Measurements from ENCODE around the gene TMX3. TPM values are rescaled to one million over a fixed set of nuclear protein-coding genes. Genes with fewer than 3 reads are reported as not detected.

The TMX3 gene, protein sequence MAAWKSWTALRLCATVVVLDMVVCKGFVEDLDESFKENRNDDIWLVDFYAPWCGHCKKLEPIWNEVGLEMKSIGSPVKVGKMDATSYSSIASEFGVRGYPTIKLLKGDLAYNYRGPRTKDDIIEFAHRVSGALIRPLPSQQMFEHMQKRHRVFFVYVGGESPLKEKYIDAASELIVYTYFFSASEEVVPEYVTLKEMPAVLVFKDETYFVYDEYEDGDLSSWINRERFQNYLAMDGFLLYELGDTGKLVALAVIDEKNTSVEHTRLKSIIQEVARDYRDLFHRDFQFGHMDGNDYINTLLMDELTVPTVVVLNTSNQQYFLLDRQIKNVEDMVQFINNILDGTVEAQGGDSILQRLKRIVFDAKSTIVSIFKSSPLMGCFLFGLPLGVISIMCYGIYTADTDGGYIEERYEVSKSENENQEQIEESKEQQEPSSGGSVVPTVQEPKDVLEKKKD
- 10 to 100 TPM; 19.5 to 41.9 (median 30.0) TPM for total RNA-seq
- 10 to 100 TPM; 14.8 to 25.3 TPM for polyA plus RNA-seq
- long read RNA-seq, donor 1, full-length matches to known transcripts, result 11 of 16 reads
- long read RNA-seq, donor 1, partial matches to known transcripts, result 0 of 16 reads
- long read RNA-seq, donor 1, other reads (novel, unspliced or antisense), result 5 of 16 reads
- long read RNA-seq, donor 2, full-length matches to known transcripts, result 5 of 5 reads
- long read RNA-seq, donor 2, partial matches to known transcripts, result 0 of 5 reads
- long read RNA-seq, donor 2, other reads (novel, unspliced or antisense), result 0 of 5 reads
- long read RNA-seq, donor 3, full-length matches to known transcripts, result 30 of 45 reads
- long read RNA-seq, donor 3, partial matches to known transcripts, result 0 of 45 reads
- long read RNA-seq, donor 3, other reads (novel, unspliced or antisense), result 15 of 45 reads

DNA sequence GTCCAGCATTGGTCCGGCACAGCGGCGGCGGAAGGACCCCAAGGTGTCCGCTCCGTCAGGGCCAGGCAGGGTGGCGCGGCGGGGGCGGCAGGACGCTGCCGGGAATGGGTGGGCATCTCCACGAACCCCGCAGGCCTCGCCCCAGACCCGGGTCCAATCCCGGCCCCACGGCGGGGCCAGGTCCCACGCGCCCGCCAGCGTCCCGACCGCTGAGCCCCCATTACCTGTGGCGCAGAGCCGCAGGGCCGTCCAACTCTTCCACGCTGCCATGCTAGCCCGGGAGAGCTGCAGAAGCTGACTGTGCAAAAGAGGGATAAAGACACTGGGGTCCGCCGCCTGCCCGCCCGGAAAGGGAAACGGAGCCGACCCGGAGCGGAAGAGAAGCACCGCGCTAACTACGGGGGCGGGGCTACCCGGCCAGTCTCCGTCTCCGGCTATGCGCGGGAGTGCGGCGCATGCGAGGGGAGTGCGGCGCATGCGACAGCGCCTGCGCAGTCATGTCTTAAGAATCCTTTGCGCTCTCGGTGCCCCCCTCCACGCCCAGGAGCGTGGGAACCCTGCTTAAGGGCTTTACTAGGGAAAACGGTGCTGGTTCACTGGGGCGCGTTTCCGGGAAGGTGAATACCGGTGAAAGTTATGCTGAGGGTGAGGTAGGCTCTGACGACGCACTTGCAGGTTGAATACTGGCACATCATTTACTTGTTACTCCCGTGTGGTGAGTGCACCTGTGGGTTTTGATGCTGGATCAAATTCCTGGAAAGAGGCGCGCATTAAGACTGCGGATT, at the start of gene TMX3:
TMX3 (minus strand) TSS at position 397 of the 785 bp plus-strand sequence; CDS start at position 270, 127 bp downstream.
- Histone ChIP-seq H3K4me3 (peak within 1 kb of the TSS; percentile 85), H3K27me3 (no peaks in the 10 kb centered on the region), H3K9me3 (no peaks in the 10 kb centered on the region), H3K4me1 (ENCODE audit: insufficient read depth) (peaks cover 4% of the 10 kb centered on the region), H3K27ac (peak within 1 kb of the TSS in 1 of 2 donors; percentile 51), H3K36me3 (no peaks in the 10 kb centered on the region)
- TF ChIP-seq POLR2A (IDR thresholded peaks at IDR 0.05), result no peak
- TF ChIP-seq, protein P1, sequence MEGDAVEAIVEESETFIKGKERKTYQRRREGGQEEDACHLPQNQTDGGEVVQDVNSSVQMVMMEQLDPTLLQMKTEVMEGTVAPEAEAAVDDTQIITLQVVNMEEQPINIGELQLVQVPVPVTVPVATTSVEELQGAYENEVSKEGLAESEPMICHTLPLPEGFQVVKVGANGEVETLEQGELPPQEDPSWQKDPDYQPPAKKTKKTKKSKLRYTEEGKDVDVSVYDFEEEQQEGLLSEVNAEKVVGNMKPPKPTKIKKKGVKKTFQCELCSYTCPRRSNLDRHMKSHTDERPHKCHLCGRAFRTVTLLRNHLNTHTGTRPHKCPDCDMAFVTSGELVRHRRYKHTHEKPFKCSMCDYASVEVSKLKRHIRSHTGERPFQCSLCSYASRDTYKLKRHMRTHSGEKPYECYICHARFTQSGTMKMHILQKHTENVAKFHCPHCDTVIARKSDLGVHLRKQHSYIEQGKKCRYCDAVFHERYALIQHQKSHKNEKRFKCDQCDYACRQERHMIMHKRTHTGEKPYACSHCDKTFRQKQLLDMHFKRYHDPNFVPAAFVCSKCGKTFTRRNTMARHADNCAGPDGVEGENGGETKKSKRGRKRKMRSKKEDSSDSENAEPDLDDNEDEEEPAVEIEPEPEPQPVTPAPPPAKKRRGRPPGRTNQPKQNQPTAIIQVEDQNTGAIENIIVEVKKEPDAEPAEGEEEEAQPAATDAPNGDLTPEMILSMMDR (IDR thresholded peaks at IDR 0.05), result no peak
- TF ChIP-seq EP300 (IDR thresholded peaks at IDR 0.05), result no peak
- 0 to 1% (median 1%) methylated on average over 47 to 70 of the region's 70 CpGs for whole genome bisulfite sequencing, 3 donors
- DNase-seq, result peak; percentile 86 to 94 (median 89)
- intact Hi-C loops (cut with DNase I), result loop anchor here in 1 of 4 donors (2.0 kb wide), 1 partner anchor 62 kb away; no protein-coding TSS in a partner anchor

DNA sequence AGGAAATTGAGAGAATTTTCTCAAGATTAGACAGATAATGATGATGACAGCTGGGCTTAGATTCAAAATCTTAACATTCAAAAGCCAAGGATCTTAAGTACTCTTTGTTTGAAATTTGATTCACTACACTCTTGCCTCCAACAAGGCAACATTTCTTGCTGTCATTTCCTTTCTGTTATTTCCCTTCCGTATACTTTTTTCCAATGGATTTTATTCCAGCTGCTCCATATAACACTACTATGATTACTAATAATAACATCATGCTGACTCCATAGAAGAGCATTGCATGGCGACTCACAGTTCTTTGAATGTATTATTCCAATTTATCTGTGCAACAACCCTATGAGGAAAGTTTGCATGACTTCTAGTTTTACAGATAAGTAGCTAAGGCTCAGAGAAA, 49.1 kb upstream of the TMX3 start:
- intact Hi-C loops (cut with DNase I), result no loop called here

GRCh38 chr18:68763083-68763482, 48.2 kb upstream of the TMX3 start:
- 93 to 94% (median 94%) methylated on average over 2 of the region's 2 CpGs for WGBS, 3 donors
- DNase-seq, result no peak
- TF ChIP-seq EP300 (IDR thresholded peaks at IDR 0.05) (no peak), POLR2A (IDR thresholded peaks at IDR 0.05) (no peak)
- TF ChIP-seq, protein P1 (IDR thresholded peaks at IDR 0.05), result no peak
- Histone ChIP-seq H3K27me3 (no peaks in the 10 kb centered on the region), H3K27ac (no peak overlapping the region), H3K4me1 (ENCODE audit: insufficient read depth) (no peaks in the 10 kb centered on the region), H3K4me3 (no peak overlapping the region), H3K9me3 (no peaks in the 10 kb centered on the region), H3K36me3 (no peaks in the 10 kb centered on the region)
- intact Hi-C loops (cut with DNase I), result no loop called here

More for the DNA sequence above, 49.1 kb upstream of the TMX3 start:
- H3K4me1 ChIP-seq (ENCODE audit: insufficient read depth), result no peaks in the 10 kb centered on the region
- H3K27ac ChIP-seq, result no peak overlapping the region
- H3K27me3 ChIP-seq, result no peaks in the 10 kb centered on the region
- no peak for DNase-seq
- TF ChIP-seq, protein P1 (IDR thresholded peaks at IDR 0.05), result no peak
- TF ChIP-seq EP300 (IDR thresholded peaks at IDR 0.05) (no peak), POLR2A (IDR thresholded peaks at IDR 0.05) (no peak)
- H3K36me3 ChIP-seq, result no peaks in the 10 kb centered on the region
- H3K9me3 ChIP-seq, result no peaks in the 10 kb centered on the region
- WGBS, 3 donors, result 87 to 90% (median 89%) methylated on average over 2 of the region's 2 CpGs
- no peak overlapping the region for H3K4me3 ChIP-seq

DNA sequence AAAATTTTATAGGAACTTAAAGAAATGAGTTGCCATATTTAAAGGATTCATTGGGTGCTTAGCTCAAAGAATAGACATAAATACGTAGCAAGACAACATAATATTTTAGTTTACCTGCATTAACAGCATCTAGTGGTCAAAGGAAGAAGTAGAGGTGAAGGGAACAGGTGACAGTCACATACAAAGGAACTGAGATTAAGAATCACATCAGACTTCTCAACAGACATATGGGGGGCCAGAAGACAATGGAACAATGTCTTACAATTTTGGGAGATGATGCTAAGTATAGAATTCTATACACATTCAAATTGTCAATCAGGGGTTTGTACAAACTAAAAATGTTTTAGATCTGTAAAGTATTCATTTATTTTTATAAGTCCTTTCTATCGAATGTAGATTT, 44.4 kb upstream of the TMX3 start:
- WGBS, 3 donors, result 91 to 95% (median 95%) methylated on average over 2 of the region's 2 CpGs
- Histone ChIP-seq H3K27ac (no peak overlapping the region), H3K36me3 (no peaks in the 10 kb centered on the region), H3K9me3 (no peaks in the 10 kb centered on the region), H3K4me1 (ENCODE audit: insufficient read depth) (no peaks in the 10 kb centered on the region), H3K4me3 (no peak overlapping the region), H3K27me3 (no peaks in the 10 kb centered on the region)
- no peak for TF ChIP-seq EP300 (IDR thresholded peaks at IDR 0.05)
- TF ChIP-seq, protein P1 (IDR thresholded peaks at IDR 0.05), result no peak
- intact Hi-C loops (cut with DNase I), result no loop called here
- DNase-seq, result no peak

All from ovary (tissue), 10 donors.